ENCODE measurements around the gene HSD11B1.

HSD11B1 gene

DNA sequence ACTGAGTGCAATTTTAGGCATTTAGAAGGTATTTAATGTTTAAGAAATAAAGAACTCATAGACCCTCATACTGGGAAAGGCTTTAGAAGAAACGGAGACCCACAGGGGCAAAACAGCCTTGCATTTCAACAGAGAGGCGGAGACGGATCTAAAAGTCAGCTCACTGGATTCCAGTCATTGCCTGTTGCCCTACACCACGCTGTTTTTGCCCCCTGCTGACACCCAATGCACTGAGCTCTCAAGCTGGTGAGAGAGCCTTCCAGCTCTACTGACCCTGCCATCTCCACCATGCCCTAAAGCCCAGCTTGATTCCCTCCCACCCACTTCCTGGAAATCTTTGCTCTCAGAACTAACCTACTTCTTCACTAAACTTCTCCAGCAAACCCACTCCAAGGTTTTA, 44.0 kb downstream of the HSD11B1 start:
- DNase-seq (ENCODE audit: low read depth): no peak
- TF ChIP-seq, protein P1, sequence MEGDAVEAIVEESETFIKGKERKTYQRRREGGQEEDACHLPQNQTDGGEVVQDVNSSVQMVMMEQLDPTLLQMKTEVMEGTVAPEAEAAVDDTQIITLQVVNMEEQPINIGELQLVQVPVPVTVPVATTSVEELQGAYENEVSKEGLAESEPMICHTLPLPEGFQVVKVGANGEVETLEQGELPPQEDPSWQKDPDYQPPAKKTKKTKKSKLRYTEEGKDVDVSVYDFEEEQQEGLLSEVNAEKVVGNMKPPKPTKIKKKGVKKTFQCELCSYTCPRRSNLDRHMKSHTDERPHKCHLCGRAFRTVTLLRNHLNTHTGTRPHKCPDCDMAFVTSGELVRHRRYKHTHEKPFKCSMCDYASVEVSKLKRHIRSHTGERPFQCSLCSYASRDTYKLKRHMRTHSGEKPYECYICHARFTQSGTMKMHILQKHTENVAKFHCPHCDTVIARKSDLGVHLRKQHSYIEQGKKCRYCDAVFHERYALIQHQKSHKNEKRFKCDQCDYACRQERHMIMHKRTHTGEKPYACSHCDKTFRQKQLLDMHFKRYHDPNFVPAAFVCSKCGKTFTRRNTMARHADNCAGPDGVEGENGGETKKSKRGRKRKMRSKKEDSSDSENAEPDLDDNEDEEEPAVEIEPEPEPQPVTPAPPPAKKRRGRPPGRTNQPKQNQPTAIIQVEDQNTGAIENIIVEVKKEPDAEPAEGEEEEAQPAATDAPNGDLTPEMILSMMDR (conservative IDR thresholded peaks at IDR 0.05; ENCODE audit: control insufficient read depth, insufficient read depth, low read depth, low read length): no peak
- no peak overlapping the region for H3K4me3 ChIP-seq (ENCODE audit: control insufficient read depth, low read depth, low read length)

DNA sequence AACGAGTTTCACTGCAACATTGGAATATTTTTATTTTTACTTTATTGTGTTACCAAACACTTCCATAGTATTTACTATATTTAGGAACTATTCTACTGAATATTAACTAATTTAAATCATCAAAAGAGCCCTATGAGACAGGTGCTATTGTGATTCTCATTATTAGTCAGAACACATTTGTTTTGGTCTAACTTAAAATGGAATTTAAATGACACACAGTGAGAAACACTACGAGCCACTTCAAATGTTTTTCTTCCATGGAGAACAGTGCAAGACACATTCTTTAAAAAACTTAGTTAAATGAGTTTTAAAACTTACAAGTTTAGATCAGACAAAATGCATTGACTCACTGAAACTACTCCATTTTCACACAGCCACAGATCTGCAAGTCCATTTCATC, 44.6 kb downstream of the HSD11B1 start:
- no peak overlapping the region for H3K4me3 ChIP-seq (ENCODE audit: control insufficient read depth, low read depth, low read length)
- TF ChIP-seq, protein P1 (conservative IDR thresholded peaks at IDR 0.05; ENCODE audit: control insufficient read depth, insufficient read depth, low read depth, low read length): no peak

DNA sequence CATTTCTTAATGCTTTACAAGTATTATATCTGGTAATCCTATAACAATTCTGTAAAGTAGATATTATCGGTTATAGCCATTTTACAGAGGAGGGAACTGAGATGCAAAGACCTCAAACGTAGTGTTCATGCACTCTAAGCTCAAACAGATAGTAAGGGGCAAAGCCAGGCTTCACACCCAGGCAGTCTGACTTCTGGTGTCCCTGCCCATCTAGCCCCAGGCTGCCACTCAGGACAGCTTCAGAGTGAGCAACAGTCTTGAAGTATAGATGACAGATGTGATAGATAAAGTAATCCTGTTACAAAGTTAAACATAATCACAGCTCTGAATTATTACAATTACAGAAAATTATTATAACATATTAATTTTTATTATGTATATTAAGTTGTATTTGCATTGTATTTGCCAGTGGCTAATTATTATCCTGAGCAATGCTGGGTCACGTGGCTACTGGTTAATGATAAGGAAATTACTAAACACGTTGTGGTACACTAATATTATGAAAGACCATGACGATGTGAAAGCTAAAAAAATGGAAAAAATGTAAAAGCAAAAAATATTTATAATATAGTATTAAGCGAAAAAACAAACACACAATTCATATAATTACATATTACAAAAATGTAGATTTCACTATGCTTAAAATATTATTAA, 45.2 kb downstream of the HSD11B1 start:
- TF ChIP-seq, protein P1 (conservative IDR thresholded peaks at IDR 0.05; ENCODE audit: control insufficient read depth, insufficient read depth, low read depth, low read length): no peak

More for the DNA sequence above, 44.6 kb downstream of the HSD11B1 start:
- no peak for DNase-seq (ENCODE audit: low read depth)

DNA sequence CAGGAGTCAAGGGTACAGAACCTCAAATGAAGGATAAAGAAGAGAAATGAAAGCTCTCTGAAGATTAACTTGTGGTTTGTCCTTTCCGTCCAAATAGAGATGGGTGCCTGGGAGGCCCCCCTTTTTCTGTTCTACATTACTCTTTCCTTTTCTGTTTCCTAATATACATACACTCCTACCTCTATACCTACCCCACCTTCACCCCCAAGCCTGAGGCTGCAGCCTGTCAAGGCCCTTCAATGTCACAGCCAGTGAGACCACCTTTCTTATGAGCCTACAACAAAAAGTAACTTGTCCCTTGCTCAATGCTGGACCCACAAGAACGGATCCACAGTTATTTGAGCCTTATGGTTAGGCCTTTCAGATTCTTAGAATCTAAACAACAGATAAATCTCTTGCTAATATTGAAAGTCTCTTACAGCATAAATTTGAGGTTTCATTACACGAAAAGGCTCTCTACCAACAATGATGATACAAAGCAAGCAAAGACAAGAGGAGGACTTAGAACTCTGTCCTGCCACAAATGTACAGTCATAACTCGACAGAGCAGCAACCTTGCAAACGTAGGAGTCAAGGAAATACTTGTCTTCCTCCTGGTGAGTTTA, 47.1 kb downstream of the HSD11B1 start:
- no peak for DNase-seq (ENCODE audit: low read depth)
- TF ChIP-seq, protein P1 (conservative IDR thresholded peaks at IDR 0.05; ENCODE audit: control insufficient read depth, insufficient read depth, low read depth, low read length): no peak
- H3K4me3 ChIP-seq (ENCODE audit: control insufficient read depth, low read depth, low read length): no peak overlapping the region

More for the DNA sequence above, 45.2 kb downstream of the HSD11B1 start:
- no peak for DNase-seq (ENCODE audit: low read depth)
- H3K4me3 ChIP-seq (ENCODE audit: control insufficient read depth, low read depth, low read length): no peak overlapping the region

DNA sequence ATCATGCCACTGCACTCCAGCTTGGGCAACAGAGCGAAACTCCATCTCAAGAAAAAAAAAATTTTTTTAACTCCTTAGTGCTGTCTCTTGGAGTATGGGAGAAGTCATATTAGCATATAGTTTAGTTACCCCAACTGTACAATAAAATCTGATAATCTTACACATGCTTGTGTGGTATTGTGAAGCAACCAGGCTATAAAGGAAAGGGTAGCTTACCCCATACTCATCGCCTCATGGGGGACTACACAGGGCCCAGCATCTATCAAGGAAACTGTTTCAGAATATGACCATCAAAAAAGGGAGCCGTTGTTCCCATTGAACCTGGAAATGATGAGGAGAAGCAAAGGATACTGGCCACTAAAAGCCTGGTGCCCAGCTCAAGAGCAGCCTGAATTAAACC, 48.2 kb downstream of the HSD11B1 start:
- no peak for DNase-seq (ENCODE audit: low read depth)
- TF ChIP-seq, protein P1 (conservative IDR thresholded peaks at IDR 0.05; ENCODE audit: control insufficient read depth, insufficient read depth, low read depth, low read length): no peak
- H3K4me3 ChIP-seq (ENCODE audit: control insufficient read depth, low read depth, low read length): no peak overlapping the region

DNA sequence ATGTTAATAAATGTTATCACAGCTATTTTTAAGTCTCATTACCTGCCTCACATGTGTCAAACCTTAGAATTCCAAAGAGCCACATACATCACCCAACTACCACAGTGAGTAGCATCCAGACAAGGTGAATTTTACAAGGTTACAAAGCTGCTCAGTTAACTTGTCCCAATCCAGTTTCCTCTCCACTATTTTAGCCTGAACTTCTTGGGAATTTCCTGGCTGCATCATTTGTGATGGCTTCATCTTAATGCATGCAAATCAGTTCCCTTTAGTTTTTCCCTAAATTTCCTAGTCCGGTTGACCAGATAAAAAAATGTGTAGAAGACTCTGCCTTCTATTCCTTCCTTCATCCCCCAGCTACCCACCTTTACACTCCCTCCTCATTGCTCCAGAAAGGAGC, 50.6 kb downstream of the HSD11B1 start:
- TF ChIP-seq, protein P1 (conservative IDR thresholded peaks at IDR 0.05; ENCODE audit: control insufficient read depth, insufficient read depth, low read depth, low read length): no peak
- H3K4me3 ChIP-seq (ENCODE audit: control insufficient read depth, low read depth, low read length): no peak overlapping the region
- DNase-seq (ENCODE audit: low read depth): no peak
